ENCODE results near the gene EDIL3.
"Not testable (repeated sequence)": the region's sequence is repeated elsewhere in the genome, so short reads cannot be mapped to it uniquely, and the experiment has no call there.

Gene EDIL3

DNA sequence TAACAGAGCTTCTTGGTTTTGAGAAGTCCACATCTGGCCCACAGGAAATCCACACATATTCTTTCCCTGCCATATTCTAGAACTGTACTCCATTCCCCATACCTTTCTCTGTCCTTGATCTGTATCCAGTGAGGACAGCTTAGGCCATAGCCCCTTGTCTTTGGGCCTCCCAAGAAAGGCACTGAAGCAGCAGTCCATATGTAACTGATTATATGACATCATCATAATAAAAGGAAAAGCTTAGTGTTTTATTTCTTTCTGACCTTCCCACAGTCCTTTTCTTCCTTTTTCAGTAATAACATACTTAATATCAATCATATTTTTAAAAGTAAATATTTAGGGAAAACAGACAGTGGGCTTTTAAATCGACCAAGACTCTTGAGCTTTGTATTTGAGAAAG, 222.0 kb downstream of the EDIL3 start:
- no peak for DNase-seq

DNA sequence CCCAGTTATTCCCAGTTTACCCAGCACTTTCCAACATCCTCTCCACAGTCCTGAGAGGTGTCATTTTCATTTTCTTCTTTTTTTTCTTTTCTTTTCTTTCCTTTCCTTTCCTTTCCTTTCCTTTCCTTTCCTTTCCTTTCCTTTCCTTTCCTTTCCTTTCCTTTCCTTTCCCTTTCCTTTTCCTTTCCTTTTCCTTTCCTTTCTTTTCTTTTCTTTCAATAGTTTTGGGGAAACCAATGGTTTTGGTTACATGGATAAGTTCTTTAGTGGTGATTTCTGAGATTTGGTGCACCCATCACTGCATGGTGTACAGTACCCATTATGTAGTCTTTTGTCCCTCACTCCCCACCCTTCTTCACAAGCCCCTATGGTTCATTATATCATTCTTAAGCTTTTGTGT, 224.0 kb downstream of the EDIL3 start:
- not testable (repeated sequence) for DNase-seq

DNA sequence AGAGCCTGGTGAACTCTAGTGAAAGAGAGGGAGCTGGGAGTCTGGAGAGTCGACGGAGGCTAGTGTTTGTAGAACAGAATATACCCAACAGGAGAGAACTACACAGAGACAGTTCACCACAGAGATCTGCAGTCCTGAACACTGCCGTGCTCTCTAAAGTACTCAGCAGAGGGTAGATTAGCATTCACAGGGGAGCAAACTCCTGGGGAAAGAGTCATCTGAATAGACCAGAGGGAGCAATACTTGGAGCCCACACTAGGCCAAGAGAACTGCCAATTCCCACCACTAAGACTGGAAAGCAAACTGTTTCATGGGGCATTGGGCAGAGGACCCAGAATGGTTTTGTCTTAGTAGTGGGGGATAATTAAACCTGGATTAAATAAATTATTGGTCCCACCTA, 235.6 kb downstream of the EDIL3 start:
- DNase-seq = no peak

DNA sequence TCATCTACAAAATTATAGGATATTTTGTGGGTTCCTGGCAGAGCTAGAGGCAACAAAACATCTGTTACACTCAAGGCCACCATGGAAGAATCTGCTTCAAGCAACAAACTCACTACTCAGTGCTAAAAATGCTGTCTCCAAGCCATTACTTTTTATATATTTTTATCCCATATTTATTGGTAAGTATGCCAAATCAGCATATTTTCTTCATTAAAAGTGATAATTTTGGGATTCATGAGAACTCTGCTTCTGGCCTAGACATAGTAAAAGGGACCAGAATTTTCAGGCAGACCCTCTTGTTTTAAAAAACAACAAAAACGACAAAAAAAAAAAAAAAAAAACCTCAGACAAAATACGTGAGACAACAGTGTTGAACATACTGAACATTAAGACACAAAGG, 236.0 kb downstream of the EDIL3 start:
- DNase-seq = no peak

DNA sequence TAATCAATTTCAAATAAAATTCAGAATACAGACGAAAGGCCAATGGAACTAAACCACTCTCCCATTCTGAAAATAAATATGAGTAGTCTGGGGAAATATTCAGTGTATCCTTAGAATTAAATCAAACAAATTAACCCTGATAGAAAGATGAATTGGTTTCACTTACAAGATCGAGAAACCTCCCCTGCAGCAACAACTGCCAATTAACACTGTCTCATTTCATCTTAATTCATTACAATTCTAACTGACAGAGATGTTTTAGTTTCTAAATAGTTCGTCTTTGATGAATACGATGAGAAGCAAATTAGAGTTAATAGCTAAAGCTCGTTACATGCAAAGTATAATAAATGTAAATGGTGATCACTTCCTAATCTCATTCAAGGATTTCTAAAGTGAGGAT, 247.1 kb downstream of the EDIL3 start:
- DNase-seq = no peak

DNA sequence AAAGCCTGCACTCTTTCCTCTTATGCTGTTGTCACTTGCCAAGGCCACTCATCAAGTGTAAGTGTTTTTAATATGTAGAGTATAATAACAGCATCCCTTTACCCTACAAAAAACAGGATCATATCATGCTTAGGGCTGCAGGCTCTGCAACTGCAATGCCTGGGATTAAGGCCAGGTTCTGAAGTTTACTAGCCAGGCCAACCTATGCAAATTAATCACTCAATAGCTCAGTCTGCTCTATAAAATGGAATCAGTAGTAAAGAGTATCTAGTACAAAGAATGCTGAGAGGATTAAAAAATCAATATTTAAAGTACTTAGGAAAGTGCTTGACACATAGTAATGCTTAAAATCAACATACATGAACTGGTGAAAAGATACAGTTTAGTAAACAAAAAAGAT, 253.3 kb downstream of the EDIL3 start:
- DNase-seq = no peak

DNA sequence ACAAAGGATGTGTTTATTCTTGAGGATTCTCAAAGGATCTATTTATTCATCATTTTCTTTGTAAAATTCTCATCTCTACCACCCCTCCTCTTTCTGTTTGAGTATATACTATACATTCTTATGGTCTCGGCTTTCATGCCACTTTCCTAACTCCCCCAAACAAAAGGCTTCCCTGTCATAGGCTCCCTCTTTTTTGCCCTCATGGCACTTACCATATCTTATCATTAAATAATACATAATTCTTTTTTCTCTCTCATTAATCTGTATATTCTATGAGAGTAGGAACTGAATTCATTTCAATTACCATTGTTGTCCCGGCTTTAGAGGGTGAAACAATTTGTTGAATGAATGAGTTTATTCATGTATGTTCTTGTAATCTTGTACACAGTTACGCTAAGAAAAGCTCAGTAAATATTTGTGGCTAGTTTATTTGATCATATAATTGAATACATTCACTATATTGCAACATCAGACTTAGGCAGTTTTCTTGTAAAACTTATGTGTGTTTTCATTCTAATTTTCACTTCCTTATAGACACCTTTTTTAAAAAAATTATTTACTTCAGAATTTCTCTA, 254.6 kb downstream of the EDIL3 start:
- DNase-seq = no peak

DNA sequence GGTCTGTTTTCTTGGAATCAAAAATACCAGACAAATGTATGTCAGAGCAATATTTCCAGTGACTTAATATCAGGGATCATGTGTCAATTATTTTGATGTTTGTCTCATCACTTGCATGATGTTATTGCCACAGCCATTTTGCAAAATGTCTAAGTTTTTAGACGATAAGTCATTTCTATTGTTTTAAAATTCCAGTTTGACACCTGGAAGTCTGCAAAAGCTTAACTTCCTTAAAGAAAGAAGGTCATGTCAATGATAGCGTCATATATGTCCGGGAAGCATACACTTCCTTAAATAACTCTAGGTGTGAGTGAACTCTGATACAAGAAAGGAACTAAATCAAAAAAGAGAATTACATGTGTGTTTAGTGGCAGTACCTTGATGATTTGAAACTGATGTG, 259.5 kb downstream of the EDIL3 start:
- DNase-seq = no peak

DNA sequence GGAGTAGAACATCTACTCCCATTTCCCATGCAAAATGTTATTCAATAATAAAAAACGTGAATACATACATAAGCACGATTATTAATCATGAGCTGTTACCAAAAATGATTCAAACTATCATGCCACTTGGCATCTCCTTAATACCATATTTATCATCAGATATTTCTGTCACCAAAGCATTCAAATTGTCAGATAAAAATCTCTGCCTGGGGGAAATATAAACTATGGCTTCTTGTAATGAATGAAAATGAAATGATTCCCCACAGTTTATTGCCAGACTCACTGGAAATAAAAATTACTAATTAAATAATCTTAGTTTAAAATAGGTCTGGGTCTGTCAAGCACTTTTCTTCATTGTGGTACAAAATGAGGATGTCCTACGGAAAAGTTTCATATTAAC, 265.4 kb downstream of the EDIL3 start:
- no peak for DNase-seq

DNA sequence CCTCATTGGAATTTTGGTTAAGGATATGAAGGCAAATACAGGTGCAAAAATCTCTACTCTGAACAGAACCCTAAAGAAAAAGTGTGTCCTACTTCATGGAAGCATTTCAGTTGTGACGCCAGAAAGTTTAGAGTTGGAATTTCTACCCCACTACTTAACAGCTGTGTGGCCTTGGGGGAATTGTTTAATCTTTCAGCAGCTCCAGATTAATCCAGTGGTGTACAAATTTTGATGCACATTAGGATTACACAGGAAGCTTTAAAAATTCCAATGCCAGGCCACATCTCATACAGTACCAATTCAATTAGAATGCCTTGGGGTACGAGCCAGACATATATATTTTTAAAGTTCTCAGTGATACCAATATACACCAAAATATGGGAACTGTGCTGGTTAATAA, 266.1 kb downstream of the EDIL3 start:
- no peak for DNase-seq

DNA sequence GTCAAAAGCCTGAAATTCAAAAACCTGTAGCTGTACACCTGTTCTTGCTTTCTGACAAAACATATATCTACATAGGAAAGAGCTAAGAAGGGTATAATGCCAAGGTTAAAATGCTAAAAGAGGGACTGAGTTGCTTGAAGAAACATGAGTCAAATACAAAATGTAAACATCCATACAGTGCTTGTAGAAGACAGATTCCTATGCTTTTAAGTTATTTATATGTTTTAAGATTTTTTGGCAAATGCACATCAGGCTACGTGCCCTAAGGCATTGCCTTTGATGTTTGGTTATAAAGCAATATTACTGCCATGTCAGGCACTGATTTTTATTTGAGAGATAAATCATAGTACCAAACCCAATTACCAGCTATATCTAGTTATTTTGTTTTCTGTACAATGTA, 269.0 kb downstream of the EDIL3 start:
- no peak for DNase-seq

DNA sequence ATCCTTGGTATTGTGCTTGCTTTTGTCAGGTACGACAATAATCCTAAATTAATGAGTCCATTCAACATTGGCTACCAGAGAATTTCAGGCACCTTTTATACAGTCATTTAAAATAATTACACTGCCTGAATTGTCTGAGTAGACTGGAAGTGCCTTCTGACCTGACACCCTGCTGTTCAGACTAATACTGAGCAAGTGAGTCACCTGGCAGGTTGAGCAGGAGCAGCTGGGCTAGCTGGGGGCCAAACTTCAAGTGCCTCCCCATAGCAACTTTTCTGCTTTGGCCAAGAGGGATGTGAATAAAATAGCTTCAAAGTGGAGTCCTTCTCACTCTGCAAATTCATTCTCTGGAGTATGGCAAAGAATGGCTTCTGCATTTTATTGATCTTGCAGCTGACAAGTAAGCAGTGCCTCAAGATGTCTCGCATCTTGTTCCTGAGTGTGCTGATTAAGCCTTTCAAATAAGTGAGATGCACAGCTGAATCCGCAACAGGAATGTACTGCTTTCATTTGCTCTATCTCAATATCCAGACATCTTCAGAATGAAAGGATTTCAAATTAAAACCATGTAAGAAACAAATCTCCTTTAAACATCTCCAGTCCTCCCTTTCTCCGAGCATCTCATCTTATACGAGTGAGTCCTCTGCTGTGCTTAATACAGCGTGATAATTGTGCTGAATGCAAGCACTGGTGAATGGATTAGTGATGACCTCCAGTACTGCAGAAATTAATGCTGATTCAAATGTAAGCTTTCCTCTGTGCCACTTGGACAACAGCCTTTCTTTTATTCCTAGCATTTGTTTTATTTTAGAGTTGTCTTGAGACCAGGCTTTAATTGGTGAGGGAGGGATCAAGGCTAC, 271.2 kb downstream of the EDIL3 start:
- DNase-seq = peak; percentile 7

DNA sequence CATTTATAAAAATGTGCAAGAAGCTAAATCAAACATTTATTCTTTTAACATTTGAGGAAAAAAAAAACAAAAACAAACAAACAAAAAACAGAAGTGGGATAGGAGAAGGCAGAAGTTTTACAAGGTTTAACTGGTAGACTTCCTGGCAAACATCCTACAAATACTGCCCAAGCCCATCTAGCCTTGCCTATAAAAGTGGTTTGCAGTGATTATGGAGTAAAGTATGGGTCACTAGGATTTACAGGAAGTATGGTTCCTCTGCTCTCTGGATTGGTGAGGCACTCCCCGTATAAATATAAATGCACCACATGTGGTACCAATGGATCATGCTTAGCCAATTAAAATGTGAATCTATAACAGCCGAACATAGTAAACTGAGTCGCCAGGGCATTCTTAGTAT, 291.9 kb downstream of the EDIL3 start:
- no peak for DNase-seq

DNA sequence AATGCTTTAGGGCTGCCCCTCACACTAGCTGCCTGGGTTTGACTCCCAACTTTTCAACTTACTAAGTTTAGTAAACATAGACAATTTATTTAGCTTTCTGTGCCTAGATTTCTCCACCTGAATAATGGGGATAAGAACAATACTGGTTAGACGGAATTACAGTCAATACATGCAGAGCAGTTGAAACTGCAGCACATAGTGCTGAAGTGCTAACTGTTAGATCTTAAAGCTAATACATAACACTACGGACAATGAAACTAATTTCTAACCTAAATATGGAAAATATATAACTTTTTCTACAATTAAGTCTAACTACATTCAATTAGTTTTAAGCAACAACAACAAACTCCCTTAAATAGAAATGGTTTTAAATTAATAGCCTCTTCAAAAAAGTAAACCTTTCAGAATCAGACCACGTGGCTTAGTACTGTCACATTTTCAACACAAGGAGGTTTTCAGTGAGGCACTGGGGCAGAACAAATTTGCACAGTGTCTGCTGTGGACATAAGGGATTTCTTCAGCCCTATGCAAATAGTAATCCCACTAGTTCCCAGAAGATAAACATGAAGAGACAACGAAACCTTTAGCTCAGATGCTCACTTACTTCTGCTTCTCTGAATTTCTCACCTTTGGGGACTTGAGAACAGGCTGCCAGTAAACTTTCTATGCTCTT, 293.4 kb downstream of the EDIL3 start:
- DNase-seq = no peak

DNA sequence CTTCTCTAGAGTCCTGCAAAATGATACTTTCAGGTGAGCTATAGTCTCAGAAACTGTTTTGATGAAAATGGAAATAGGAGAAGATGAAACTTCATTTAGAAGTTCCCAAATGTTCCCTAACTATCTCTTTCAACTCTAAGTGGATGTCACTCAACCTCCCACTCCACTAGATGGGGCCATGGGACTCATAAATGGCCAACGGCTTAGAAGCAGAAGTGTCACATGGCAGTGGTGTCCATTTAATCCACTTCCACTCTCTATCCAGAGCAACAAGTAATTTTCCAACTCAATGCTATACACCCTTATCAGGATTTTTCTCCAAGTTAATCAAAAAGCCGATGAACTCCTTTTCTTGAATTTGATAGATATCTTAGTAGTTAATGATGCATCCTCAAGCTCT, 295.7 kb downstream of the EDIL3 start:
- peak; percentile 39 for DNase-seq

DNA sequence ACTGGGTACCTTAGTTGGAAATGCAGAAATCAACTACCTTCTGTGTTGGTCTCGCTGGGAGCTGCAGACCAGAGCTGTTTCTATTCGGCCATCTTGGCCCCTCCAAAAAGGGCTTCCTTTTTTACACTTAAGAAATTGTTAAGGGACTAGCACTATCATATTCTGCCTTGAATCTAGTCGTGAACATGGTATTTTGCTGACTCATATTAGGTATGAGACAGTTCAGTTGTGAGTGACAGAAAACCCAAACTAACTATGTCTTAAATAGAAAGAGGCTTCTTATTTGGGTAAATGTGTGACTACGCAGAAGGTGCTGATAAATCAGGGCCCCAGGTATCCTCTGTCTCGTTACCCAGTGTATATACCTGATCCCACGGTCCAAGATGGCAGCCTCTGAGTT, 298.2 kb downstream of the EDIL3 start:
- peak; percentile 35 for DNase-seq

DNA sequence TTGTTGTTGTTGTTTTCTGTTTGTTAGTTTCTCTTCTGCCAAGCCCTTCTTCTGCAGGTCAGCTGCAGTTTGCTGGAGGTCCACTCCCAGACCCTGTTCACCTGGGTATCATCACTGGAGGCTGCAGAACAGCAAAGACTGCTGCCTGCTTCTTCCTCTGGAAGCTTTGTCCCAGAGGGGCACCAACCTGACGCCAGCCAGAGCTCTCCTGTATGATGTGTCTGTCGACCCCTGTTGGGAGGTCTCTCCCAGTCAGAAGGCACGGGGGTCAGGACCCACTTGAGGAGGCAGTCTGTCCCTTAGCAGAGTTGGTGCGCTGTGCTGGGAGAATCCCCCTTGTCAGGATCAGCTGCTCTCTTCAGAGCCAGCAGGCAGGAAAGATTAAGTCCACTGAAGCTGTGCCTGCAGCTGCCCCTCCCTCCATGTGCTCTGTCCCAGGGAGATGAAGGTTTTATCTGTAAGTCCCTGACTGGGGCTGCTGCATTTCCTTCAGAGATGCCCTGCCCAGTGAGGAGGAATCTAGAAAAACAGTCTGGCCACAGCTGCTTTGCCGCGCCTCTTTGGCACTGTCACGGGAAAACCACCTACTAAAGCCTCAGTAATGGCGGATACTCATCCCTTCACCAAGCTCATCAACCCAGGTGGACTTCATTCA, 299.2 kb downstream of the EDIL3 start:
- no peak for DNase-seq

DNA sequence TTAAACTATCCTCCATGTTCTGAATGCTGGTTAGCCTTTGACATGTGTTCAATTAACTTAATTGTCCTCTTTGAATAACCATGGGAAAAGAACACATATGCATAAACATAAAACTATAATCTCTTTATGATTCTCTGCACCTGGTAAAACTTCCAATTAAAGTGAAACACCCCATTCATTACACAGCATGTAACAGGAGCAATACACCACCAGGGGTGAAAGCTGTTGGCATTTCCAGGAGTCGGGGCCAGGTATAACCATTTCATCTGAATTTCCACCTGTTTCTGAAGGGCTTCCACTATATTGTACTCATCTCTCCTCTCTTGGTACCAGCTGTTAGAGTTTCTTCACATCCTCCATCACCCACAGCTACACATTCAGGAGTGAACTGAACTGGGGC, 303.8 kb downstream of the EDIL3 start:
- no peak for DNase-seq

DNA sequence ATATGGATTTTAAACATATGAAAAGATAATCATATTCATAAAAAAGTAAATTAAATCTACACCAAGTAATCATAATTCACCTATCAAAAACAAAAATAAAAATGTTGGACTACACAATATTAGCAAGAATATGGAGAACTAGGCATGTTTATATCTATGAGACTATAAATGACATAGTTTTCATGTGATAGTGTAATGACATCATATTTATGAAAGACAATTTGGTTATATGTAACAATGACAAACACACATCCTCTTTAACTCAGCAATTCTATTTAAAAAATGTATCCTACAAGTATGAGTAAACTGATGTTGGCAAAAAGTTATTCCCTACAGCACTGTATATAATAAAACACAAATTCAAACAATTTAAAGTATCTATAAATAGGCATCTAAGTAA, 312.3 kb downstream of the EDIL3 start:
- no peak for DNase-seq

DNA sequence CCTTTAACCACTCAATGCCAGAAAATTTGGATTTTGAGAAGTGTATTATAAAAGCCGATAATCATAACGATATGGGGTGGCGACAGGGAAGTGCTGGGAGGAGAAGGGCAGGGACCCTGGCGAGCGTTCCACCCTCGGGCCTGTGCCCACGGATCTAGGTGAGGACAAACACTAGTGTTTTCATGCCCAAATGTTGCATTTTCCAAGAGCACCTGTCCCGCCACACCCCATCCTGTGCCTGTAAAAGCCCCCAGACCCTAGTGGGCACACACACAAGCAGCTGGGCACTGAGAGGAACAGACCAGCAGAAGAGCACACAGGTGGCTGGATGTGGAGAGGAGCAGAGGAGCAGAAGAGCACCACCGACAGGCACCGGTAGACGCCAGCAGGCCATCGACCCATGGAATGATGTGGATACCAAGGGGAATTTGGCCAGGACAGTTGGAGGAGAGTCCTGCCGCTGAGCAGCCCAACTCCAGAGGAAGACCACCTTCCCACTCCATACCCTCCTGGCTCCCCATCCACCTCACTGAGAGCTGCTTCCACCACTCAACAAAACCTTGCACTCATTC, 315.0 kb downstream of the EDIL3 start:
- DNase-seq = no peak

DNA sequence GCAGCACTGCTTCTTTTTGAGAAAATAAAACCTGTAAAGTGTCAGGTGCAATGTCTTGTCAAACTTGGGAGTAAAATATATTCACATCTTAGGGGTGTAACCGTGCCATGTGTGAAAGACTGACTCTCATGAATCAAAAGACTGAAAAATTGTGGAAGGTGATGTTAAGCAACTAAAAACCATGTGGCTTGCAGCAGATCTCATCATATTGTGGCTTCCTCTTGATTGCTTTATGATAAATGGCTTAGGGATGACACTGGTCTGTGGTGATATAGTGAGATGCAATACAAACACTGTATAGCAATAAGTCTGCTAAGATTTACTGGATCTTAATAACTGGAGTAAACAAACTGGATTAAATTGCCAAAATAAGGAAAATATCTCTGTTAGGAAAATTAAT, 321.6 kb downstream of the EDIL3 start:
- DNase-seq = no peak

DNA sequence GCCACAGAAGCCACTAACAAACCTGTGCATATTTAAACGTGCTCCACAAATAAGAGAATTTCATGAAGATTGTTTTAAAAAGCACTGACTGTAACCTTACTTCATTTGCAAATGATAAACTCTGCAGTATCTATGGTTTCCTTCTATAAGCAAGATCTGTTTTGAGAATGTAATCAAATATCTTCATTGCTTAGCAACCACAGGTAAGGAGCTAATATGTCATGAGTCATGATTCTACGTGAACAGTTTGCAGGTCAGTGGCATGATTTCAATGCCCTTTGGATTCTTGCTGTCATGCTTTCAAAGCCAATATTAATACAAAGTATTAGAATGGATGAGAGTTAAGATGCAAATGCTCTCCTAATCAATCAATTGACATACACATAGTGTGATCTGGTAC, 325.0 kb downstream of the EDIL3 start:
- DNase-seq = no peak

DNA sequence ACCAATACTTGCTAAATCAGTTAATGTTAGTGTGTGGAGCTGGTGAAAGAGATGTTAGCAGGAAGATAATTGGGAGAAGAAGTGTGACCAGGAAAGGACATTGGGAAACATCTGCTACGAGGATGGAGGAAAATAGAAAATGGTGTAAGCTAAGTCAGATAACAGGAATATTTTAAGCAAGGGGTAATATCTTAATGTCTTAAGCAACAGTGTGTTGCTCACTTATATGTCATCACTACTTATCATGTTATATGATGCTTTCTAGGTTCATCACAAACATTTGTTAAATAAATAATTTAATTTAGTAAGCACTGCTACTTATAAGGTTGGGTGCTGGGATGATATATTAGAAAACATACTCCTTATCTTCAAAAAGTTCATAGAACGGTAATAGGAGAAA, 326.1 kb downstream of the EDIL3 start:
- DNase-seq = no peak
